ENCODE data around the gene GNG7.
A peak's percentile ranks its signal among the peaks of the same experiment; 100 is the strongest.

Gene GNG7

DNA sequence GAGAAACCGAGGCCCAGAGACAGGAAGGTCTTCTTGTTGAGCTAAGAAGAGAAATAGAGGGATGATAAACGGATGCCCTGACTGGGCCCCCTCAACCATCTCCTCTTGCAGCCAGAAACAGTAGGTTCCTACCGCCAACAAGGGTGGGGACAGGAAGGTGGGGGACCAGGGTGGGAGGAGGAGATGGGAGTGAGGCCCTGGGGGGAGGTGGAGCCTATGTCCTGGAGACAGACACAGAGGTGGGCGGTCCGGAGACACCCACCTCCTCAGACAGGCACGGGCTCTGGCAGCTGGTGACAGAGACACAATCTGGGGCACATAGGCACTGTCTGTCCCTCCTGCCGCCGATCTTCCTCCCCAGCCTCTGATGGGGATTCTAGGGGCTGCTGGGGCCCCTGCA lies 209.6 kb downstream of the GNG7 start:
- H3K4me1 ChIP-seq (ENCODE audit: low read length) = peaks cover 11% of the 10 kb centered on the region
- no peaks in the 10 kb centered on the region for H3K36me3 ChIP-seq (replicated peaks; ENCODE audit: low read depth, low read length)
- H3K4me2 ChIP-seq (ENCODE audit: low read length) = no peak overlapping the region
- H3K9me3 ChIP-seq (ENCODE audit: insufficient read depth, low read length) = no peaks in the 10 kb centered on the region
- H3K79me2 ChIP-seq (ENCODE audit: low read length) = no peaks in the 10 kb centered on the region
- H3K4me3 ChIP-seq (ENCODE audit: low read length) = no peak overlapping the region
- no peak for TF ChIP-seq EZH2phosphoT487 (IDR thresholded peaks at IDR 0.05; ENCODE audit: low read depth)
- TF ChIP-seq, protein P1, sequence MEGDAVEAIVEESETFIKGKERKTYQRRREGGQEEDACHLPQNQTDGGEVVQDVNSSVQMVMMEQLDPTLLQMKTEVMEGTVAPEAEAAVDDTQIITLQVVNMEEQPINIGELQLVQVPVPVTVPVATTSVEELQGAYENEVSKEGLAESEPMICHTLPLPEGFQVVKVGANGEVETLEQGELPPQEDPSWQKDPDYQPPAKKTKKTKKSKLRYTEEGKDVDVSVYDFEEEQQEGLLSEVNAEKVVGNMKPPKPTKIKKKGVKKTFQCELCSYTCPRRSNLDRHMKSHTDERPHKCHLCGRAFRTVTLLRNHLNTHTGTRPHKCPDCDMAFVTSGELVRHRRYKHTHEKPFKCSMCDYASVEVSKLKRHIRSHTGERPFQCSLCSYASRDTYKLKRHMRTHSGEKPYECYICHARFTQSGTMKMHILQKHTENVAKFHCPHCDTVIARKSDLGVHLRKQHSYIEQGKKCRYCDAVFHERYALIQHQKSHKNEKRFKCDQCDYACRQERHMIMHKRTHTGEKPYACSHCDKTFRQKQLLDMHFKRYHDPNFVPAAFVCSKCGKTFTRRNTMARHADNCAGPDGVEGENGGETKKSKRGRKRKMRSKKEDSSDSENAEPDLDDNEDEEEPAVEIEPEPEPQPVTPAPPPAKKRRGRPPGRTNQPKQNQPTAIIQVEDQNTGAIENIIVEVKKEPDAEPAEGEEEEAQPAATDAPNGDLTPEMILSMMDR (IDR thresholded peaks at IDR 0.05; ENCODE audit: low read depth, low read length) = no peak
- no peak overlapping the region for H2AFZ ChIP-seq (ENCODE audit: low read depth, low read length)
- H3K9ac ChIP-seq (ENCODE audit: low read length) = no peak overlapping the region
- H3K27me3 ChIP-seq (ENCODE audit: low read depth, low read length) = peaks cover 33% of the 10 kb centered on the region
- no peak overlapping the region for H3K27ac ChIP-seq (ENCODE audit: low read length)
- H4K20me1 ChIP-seq (ENCODE audit: insufficient read depth, low read length) = no peaks in the 10 kb centered on the region

DNA sequence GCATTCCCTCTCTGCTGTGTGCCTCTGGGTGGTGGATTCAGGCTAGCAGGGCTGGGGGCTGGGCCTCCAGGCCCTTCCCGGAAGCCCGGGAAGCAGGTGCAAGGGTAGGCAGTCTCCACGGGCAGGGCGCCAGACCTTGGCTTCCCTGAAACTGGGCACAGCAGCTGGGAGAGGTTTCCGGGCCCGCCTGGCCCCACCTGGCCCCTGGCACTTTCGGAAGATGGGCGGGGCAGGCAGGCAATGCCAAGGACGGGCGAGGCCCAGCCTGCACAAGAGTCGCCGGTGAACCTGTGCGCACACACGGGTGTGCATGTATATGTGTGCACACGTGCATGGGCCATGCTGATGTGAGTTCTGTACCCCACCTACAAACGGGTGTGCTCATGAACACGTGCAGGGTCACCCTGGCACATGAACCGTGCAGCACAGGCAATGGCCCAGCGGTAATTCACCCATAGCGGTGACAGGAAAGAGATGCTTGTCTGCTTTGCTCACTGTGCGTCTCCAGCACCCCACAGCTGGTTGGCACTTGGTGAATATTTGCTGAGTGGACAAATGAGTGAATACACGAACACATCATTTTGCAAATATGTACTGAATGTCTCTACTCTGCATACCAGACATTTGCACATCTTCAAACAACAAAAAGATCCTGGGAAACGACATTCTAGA lies 211.2 kb downstream of the GNG7 start:
- H2AFZ ChIP-seq (ENCODE audit: low read depth, low read length) = no peak overlapping the region; the same call in 1 of the 2 replicates
- no peaks in the 10 kb centered on the region for H3K79me2 ChIP-seq (ENCODE audit: low read length)
- H3K9ac ChIP-seq (ENCODE audit: low read length) = no peak overlapping the region
- H3K27me3 ChIP-seq (ENCODE audit: low read depth, low read length) = peaks cover 33% of the 10 kb centered on the region
- no peak overlapping the region for H3K4me3 ChIP-seq (ENCODE audit: low read length)
- no peaks in the 10 kb centered on the region for H3K9me3 ChIP-seq (ENCODE audit: insufficient read depth, low read length)
- H3K4me2 ChIP-seq (ENCODE audit: low read length) = peak overlapping the region; percentile 22
- TF ChIP-seq EZH2phosphoT487 (IDR thresholded peaks at IDR 0.05; ENCODE audit: low read depth) = no peak
- TF ChIP-seq, protein P1 (IDR thresholded peaks at IDR 0.05; ENCODE audit: low read depth, low read length) = no peak
- H4K20me1 ChIP-seq (ENCODE audit: insufficient read depth, low read length) = no peaks in the 10 kb centered on the region
- no peak overlapping the region for H3K27ac ChIP-seq (ENCODE audit: low read length)
- H3K36me3 ChIP-seq (replicated peaks; ENCODE audit: low read depth, low read length) = no peaks in the 10 kb centered on the region
- H3K4me1 ChIP-seq (ENCODE audit: low read length) = peaks cover 11% of the 10 kb centered on the region

DNA sequence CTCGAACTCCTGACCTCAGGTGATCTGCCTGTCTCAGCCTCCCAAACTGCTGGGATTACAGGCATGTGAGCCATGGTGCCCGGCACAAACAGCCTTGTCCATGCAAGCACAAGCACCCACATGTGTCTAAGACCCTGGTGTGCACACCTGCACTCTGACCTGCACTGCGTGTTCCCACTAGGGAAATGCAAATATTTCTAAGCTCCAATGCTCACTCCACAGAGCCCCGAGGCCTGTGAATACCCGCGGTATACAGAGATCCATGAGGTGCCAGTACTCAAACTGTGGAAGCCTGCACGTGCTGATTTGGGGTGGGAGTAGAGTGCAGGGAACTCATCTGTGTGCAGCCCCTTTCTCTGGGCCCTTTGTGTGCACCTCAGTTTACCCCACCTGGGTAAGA lies 211.8 kb downstream of the GNG7 start:
- Histone ChIP-seq H4K20me1 (ENCODE audit: insufficient read depth, low read length) (no peaks in the 10 kb centered on the region), H3K36me3 (replicated peaks; ENCODE audit: low read depth, low read length) (no peaks in the 10 kb centered on the region), H3K9me3 (ENCODE audit: insufficient read depth, low read length) (no peaks in the 10 kb centered on the region), H3K4me3 (ENCODE audit: low read length) (no peak overlapping the region), H3K27me3 (ENCODE audit: low read depth, low read length) (peaks cover 28% of the 10 kb centered on the region), H3K4me1 (ENCODE audit: low read length) (peaks cover 11% of the 10 kb centered on the region), H3K9ac (ENCODE audit: low read length) (no peak overlapping the region), H3K79me2 (ENCODE audit: low read length) (no peaks in the 10 kb centered on the region), H3K4me2 (ENCODE audit: low read length) (peak overlapping the region; percentile 22), H3K27ac (ENCODE audit: low read length) (no peak overlapping the region), H2AFZ (ENCODE audit: low read depth, low read length) (no peak overlapping the region; the same call in 1 of the 2 replicates)
- no peak for TF ChIP-seq EZH2phosphoT487 (IDR thresholded peaks at IDR 0.05; ENCODE audit: low read depth)
- TF ChIP-seq, protein P1 (IDR thresholded peaks at IDR 0.05; ENCODE audit: low read depth, low read length) = no peak

DNA sequence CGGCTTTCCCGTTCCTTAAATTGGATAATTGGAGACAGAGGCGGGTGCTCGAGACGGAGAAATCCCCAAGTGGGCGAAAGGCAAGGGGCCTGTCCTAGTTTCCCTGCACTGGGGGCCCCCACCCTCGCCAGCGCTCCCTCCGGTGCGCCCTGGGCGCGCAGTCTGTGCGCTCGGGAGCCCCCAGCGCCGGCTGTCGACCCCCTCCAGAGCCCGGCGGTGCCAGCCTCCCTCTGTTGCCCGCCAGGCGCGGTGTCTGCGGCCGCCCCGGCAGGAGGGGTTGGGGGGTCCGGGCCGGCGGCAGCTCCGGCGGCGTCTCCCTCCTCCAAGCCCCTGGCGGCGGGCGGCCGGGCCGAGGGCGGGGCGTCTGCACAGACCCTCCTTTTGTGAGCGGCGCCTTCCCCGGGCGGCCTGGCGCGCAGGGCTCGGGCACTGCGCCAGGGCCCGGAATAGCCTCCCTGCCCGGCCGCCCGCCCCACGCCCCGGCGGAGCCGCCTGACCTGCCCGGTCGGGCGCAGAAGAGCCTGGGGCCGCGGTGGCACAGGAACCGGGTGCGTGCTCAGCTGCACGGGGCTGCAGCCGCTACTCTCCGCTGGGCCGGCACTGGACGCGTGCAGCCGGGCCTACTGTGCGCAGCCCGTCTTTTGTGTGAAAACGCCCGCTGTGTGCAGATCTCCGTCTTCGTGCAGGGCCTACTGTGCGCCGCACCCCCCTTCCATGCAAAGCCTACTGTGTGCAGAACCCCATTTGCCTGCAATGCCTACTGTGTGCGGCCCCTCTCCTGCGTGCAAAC lies 213.4 kb downstream of the GNG7 start:
- Histone ChIP-seq H3K79me2 (ENCODE audit: low read length) (no peaks in the 10 kb centered on the region), H3K36me3 (replicated peaks; ENCODE audit: low read depth, low read length) (no peaks in the 10 kb centered on the region), H3K27me3 (ENCODE audit: low read depth, low read length) (peaks cover 25% of the 10 kb centered on the region), H2AFZ (ENCODE audit: low read depth, low read length) (no peak overlapping the region), H3K4me3 (ENCODE audit: low read length) (no peak overlapping the region), H3K4me1 (ENCODE audit: low read length) (peaks cover 11% of the 10 kb centered on the region), H3K9ac (ENCODE audit: low read length) (no peak overlapping the region), H3K27ac (ENCODE audit: low read length) (no peak overlapping the region), H3K9me3 (ENCODE audit: insufficient read depth, low read length) (no peaks in the 10 kb centered on the region), H4K20me1 (ENCODE audit: insufficient read depth, low read length) (no peaks in the 10 kb centered on the region), H3K4me2 (ENCODE audit: low read length) (no peak overlapping the region)
- TF ChIP-seq, protein P1 (IDR thresholded peaks at IDR 0.05; ENCODE audit: low read depth, low read length) = no peak
- TF ChIP-seq EZH2phosphoT487 (IDR thresholded peaks at IDR 0.05; ENCODE audit: low read depth) = no peak
